Hematopoietic multipotent progenitor cell treated with erythropoietin and hydrocortisone succinate and interleukin-3 and kit ligand, for 15 days (in vitro differentiated cells): Measurements from ENCODE around the gene LIMS4.
"Not testable (repeated sequence)": the region's sequence is repeated elsewhere in the genome, so short reads cannot be mapped to it uniquely, and the experiment has no call there.

Experiments used
- DNase-seq: peaks from one replicate; pipeline ENCODE4 v3.0.0-alpha.2; 2015; ENCODE audit warnings: low spot score

Gene LIMS4

DNA sequence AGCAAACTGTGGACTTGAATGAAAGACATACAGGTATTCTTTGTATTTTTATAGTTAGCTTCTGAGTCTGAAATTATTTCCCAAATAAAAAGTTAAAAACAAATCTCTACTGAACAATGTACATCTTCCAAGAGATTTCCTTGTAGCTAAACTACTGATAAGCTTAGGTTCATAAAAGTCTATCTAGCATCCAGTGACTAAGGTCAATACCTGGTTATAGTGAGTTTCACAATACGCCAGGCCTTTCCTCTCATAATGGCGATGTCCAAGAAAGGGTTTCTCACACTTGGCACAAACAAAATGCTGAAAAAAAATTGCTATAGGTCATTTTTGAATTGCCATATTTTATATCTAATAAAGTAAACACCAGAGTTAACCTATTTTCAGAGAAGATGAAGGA is 21.7 kb downstream of the LIMS4 start:
- not testable (repeated sequence) for DNase-seq

DNA sequence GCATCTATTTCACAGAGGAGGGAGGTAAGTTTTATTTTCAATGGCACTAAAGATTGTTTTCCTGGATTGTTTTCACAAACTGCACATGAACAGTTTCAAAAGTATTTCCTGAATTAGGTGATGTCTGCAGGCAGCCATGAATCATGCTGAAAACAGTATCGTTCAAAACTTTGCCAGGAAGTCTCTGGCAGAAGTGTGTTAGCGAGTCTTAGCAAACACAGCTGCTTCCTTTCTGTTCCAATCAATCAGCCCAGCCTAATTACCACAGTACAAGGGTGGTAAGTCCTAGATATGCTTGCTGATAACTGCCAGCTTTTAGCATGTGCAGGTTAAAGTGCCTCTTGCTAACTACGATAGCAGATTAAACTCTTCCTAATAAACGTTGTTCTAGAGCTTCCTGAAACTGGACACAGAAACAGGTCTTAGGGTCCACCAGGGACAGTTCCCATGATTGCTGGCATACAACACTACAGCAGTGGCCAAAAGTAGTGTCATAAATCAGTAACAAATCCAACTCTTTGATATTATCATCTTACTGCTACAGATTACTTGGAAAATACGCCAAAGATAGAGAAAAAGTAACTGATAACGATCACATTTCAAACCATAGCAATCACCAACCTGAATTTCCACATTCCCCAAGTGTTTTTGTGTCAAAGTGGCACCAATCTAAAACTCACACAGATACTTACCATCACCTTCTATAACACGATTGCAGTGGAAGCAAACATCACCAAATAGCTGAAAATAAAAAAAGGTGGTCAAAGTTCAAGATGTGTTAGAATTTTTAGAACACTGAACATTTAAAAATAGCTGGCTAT is 23.3 kb downstream of the LIMS4 start:
- DNase-seq: not testable (repeated sequence)

DNA sequence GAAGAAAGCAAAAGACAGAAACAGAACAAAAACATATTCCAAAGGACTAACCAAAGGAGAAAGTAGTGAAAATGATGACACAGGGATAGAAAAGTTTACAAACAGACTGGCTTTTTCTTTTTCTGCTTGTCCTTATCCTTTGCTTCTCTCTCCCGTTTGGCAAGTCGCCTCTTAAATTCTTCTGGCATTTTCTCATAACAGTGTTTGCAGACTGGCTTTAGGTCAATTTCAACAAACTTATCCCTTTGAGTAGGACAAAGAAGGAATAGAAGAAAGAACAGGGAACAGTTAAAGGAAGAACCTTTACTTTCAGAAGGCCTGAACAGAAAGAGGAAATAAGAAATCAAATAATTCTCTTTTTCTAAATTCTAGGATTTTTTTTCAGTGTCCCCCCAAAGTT is 26.0 kb downstream of the LIMS4 start:
- DNase-seq: not testable (repeated sequence)

DNA sequence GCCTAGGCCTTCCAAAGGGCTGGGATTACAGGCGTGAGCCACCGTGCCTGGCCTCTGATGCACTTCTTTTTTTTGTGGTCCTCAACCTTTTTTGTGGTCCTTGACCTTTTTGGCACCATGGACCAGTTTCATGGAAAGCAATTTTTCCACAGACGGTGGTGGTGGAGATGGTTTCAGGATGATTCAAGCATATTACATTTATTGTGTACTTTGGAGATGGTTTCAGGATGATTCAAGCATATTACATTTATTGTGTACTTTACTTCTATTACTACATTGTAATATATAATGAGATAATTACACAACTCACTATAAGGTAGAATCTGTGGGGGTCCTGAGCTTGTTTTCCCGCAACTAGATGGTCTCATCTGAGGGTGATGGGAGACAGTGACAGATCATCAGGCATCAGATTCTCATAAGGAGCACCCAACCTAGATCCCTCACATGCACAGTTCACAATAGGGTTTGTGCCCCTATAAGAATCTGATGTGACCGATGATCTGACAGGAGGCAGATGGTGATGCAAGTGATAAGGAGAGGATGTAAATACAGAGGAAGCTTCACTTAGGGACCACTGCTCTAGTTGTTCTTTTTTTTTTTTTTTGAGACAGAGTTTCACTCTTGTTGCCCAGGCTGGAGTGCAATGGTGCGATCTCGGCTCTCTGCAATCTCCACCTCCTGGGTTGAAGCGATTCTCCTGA is 29.2 kb downstream of the LIMS4 start:
- DNase-seq: not testable (repeated sequence)

DNA sequence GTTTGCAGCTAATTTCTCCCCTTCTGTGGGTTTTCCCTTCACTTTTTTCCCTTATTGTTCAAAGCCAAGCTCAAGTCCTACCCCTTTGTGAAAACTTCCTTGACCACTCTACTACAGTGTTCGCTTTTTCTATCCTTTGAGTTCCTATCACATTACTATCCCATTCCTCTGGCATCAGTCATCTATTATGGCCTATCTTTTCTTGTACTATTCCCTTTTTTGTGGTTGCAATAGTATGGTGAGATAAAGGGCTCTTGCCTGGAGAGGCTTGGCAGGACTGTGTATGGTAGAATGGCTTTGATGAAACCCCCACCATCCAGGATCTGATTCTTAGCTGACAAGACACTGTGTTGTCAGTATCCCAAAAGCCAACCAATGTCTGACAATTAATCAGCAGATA is 30.7 kb downstream of the LIMS4 start:
- not testable (repeated sequence) for DNase-seq

DNA sequence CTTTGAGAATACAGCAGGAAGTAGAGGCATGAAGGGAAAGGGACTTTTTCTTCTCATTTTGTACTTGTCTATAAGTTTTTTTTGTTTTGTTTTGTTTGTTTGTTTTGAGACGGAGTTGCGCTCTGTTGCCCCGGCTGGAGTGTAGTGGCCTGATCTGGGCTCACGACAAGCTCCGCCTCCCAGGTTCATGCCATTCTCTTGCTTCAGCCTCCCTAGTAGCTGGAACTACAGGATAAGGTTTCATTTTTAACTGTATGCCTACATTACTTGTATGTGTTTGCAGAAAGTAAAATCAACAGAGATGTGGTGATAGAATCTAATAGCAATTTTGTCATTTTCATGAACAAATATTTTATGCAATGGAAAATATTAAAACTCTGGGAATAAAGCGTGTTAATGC is 38.1 kb downstream of the LIMS4 start:
- not testable (repeated sequence) for DNase-seq

DNA sequence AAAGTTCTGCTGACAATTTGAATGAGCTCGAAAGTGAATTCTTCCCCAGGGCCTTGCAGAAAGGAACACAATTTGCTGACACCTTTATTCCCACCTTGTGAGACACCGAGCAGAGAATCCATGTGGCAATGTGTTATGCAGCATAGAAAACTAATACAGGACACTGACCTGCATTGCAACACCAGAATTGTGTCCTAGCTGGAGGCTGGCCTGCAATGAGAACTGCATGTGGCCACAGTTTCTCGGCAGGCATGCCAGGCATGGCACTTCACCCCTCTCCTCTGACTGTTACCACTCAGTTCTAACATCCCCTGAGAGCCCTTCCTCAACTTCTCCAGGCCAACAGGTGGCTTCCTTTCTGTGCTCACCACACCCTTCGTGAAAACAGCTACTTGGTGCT is 46.9 kb downstream of the LIMS4 start:
- not testable (repeated sequence) for DNase-seq

DNA sequence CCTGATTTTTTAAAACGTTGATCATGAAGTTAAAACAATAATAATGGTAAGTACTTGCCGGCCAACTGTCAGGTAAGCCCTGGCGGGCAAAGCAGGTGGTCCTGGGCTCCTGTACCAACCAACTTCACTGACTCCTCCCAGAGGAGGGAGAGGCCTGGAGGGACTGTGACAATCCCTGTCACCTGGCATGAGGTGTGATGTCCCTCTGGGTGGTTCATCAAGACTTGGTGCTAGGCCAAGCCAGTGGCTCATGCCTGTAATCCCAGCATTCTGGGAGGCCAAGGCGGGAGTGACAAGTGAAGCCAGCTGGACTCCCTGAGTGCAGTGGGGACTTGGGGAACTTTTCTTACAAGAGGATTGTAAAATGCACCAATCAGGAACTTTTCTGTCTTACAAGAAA is 48.2 kb downstream of the LIMS4 start:
- DNase-seq: not testable (repeated sequence)

DNA sequence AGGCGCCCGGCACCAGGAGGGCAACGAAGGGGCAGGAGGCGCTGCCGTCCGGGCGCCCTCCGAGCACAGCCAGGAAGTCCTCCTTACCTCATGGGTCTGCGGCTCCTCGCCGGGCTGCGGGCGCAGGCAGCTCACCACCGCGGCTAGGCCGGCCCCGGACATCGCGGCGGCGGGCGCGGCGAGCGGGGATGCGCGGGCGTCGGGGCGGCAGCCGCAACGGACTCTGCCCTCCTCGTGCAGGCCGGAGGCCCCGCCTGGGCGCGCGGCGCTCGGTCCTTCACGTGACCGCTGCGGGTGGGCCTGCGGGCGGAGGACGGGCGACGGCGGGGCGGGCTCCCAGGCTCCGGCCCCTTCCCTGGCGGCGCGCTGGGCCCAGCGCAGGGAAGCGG is 49.0 kb downstream of the LIMS4 start:
- not testable (repeated sequence) for DNase-seq

DNA sequence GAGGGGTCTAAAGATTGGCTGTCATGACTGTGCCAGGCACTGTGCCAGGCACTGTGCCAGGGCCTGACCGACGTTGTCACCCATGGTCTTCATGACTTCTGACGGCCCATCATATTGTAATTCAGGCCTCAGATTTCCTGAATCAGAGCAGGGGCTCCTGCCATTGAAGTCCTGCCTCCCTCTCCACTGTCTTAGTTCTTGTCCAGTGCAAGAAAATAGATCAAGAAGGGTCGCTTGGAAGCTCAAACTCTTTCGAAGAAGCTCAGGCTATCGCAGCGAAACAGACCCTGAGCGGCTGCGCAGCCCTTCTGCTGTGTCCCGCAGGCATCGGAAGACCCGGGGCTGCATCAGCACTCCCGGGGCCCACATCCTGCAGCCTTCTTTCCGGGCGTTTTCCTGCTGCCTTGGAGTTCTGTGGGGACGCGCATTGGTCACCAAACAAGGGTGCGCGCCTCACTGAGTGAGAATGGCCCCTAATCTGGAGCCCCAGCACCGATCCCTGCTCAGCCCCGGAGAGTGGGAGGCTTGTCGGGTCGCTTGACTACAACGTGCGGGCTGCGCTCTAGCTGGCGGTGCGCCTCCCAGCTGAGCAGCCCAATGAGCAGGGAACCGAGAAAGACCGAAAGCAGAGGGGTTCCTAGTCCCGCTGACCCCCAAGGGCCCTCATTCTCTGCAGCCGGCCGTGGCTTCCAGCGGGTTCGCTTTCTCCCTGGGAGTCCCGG is 49.6 kb downstream of the LIMS4 start:
- DNase-seq: not testable (repeated sequence)

DNA sequence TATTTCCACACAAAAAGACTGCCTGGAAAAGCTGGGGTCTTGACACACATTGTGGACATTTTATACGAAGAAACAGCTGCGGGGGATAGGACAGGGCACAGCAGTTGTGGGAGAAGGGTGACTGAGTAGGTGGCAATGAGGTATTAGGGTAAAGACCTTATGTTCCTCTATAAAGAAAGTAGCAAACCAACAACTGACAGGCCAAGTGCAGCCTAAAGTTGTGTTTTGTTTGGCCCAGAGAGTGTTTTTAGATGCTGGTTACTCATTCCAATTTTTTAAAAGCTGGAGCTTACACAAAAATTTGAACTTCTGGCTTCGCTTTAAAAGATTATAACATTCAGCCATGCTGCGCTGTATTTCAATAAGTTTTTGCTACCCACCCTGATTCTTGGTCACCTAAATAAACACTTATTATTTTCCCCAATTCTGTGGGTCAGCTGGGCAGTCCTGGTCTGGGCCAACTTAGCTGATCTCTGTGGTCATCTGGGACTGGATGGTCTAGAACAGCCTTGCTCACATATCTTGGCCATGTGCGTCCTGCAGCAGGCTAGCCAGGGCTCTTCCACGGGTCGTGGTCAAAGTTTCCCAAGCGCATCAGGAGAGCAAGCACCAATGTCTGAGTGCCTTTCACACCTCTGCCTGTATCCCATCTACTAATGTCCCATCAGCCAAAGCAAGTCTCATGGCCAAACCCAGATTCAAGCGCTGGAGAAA is 51.8 kb downstream of the LIMS4 start:
- DNase-seq: not testable (repeated sequence)

DNA sequence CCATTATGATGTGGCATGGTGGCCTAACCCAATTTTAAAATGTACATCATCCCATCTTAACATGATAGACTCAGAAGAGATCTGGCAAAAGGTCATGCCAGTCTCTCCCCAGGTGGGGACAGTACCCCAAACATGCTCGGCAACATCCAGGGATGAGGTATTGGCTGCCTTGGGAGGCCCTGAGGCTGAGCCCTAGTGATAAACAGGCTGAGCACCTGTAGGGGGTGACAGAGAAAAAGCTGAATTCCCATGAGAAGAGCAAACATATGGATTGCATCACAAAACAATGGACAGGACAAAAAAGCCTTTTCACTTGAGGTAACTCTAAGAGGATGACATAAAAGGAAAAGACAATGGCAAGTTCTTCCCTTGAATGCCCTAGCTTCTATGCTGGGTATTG is 65.5 kb downstream of the LIMS4 start:
- not testable (repeated sequence) for DNase-seq

DNA sequence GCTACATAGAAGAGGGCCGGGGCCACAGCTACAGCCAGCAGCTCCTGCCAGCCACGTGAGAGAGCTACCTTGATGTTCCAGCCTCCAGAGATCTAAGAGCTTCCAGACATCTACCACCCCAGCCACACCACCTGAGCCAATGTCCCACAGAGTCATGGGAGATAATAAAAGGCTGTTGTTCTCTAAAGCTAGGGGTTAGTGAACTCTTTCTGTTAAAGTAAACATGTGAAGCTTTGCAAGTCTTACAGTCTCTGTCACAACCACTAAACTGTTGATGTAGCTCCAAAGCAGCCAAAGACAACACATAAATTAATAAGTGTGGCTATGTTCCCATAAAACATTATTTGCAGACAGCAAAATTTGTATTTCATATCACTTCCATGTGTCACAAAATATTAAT is 67.6 kb downstream of the LIMS4 start:
- DNase-seq: not testable (repeated sequence)

DNA sequence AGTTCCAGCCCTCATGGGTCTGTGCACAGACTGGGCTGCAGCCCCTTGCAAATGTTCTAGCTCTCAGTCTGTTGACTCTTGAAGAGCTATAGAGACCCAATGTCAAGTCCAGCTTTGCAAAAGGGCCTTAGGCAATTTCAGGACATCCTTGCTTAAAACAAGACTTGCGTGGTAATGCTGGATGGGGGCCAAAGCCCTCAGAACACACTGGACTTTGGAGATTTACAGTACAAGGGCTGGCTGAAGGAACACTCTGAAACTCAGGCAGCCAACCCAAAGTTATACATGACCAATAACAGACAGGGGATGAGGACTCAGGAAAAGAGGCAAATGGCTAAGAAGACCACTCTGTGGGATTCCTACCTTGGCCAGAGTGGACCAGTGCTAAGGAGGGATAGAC is 68.4 kb downstream of the LIMS4 start:
- DNase-seq: not testable (repeated sequence)

DNA sequence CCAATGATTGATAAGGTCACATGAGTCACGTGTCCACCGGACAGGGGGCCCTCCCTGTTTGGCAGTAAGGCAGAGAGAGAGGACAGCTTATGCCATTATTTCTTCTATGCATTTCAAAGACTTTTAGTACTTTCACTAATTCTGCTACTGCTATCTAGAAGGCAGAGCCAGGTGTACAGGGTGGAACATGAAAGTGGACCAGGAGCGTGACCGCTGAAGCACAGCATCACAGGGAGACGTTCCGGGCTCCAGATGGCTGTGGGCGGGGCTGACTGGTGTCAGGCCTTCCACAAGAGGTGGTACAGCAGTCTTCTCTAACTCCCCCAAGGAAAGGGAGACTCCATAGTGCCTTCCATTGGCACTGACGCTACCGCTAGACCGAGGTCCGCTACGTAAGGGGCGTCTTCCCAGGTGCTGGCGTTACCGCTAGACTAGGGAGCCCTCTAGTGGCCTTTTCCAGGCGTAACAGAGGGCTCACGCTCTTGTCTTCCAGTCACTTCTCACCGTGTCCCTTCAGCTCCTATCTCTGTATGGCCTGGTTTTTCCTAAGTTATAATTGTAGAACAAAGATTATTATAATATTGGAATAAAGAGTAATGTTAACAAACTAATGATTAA is 71.5 kb downstream of the LIMS4 start:
- not testable (repeated sequence) for DNase-seq

DNA sequence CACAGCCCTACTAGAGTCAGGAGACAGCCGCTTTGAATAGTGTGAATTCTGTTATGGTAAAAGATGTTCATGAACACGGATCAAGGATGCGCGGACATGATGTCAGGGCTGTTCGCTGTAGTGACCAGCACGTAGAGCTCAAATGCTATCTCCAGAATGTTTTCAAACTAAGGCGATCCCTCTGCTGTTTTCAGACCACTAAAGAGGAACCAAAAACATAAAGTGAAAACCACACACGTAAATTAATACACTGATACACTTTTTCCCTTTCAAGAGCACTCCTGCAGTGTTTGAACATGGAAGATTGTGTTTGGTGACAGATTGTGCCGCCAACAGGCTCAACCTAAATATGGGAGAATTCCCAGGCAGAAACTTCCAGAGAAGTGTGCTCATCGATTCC is 73.2 kb downstream of the LIMS4 start:
- DNase-seq: not testable (repeated sequence)

DNA sequence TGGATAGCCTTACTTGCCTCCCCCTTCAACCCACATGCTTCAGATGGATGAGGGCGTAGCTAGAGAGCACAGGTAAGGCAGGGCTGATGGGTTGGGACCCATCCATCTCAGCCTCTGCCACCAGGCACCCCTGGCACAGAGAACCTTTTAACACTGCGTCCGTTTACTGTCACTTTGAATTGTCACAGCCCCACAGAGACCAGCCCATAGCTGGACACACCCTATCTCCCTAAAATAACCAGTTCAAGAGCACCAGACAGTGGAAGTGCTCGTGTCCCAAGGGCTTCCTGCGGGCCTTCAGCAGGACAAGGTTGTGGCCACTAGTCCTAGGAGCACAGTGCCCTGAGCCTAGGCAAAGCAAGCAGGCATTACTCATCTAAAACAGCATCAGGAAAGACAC is 76.6 kb downstream of the LIMS4 start:
- not testable (repeated sequence) for DNase-seq
